NCI-H524 treated with DMSO at 0.1 percent for 48 hours (cell line): Measurements from ENCODE around the gene ANKRD40CL.

Experiments
- DNase-seq: peaks from one replicate; lab custom pipeline; 2025; lab: John Stamatoyannopoulos, UW

The ANKRD40CL gene

DNA sequence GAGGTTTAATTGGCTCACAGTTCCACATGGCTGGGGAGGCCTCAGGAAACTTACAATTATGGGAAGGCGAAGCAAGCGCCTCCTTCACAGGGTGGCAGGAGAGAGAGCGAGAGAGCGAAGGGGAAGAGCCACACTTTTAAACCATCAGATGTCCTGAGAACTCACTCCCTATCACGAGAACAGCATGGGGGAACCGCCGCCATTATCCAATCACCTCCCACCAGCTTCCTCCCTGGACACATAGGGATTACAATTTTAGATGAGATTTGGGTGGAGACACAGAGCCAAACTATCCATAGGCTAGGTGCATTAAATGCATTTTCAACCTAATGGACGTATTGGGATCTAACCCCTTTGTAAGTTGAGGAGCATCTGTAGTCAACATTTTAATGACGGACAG is 54.7 kb downstream of the ANKRD40CL start:
- DNase-seq, result no peak
